ENCODE results near the gene CASR. TPM values are rescaled to one million over a fixed set of nuclear protein-coding genes. Genes with fewer than 3 reads are reported as not detected.

Gene CASR
- total RNA-seq, 4 donors from 2014 or later = under 0.01 to 0.19 TPM; not detected in 2

DNA sequence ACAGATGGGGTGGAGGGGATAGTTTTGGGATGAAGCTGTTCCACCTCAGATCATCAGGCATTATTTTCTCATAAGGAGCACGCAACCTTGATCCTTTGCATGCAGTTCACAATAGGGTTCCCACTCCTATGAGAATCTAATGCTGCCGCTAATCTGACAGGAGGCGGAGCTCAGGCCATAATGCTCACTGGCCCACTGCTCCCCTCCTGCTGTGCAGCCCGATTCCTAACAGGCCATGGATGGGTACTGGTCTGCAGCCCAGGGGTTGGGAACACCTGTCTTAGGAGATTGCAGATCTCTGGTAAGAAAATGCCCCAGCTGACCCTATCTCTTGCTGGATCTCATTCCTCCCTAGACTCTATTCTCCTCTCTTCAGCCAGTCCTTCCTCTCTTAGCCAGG, 148.4 kb downstream of the CASR start:
- Histone ChIP-seq H3K9me3 (no peaks in the 10 kb centered on the region), H3K4me1 (no peaks in the 10 kb centered on the region), H3K36me3 (no peaks in the 10 kb centered on the region), H3K27ac (replicated peaks in 1 of 4) (no peak overlapping the region), H3K27me3 (peaks cover 0 to 9% (median 0%) of the 10 kb centered on the region in 4 donors), H3K4me3 (no peak overlapping the region)
- DNase-seq (ENCODE audit: extremely low spot score) = no peak
- TF ChIP-seq EP300 (IDR thresholded peaks at IDR 0.05) = no peak
- no peak for TF ChIP-seq POLR2AphosphoS5 (IDR thresholded peaks at IDR 0.05)
- TF ChIP-seq POLR2A (IDR thresholded peaks at IDR 0.05; ENCODE audit: low read depth) = no peak
- 73% methylated on average over 4 of the region's 4 CpGs for WGBS
- intact Hi-C loops (cut with DNase I) = no loop called here

DNA sequence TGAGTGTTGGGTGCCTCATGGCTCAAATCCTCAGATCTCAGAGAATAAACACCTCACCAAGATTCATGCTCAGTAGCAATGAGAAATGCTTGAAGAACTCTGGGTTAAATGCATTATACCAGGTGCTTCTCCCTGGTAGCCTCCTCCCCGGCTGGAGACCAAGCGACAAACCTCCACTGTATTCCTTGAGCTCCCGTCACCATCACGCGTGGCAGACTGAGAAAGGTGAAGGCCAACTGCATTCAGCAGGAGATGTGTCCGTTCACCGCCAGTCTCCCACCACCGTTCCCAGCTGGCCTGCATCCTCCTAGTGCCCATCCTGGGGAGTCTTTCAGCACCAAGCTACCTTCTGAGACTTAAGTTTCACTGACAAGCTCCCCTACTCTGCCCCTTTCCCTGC, 149.1 kb downstream of the CASR start:
- TF ChIP-seq POLR2AphosphoS5 (IDR thresholded peaks at IDR 0.05) (no peak), POLR2A (IDR thresholded peaks at IDR 0.05; ENCODE audit: low read depth) (no peak), EP300 (IDR thresholded peaks at IDR 0.05) (no peak)
- TF ChIP-seq, protein P1, sequence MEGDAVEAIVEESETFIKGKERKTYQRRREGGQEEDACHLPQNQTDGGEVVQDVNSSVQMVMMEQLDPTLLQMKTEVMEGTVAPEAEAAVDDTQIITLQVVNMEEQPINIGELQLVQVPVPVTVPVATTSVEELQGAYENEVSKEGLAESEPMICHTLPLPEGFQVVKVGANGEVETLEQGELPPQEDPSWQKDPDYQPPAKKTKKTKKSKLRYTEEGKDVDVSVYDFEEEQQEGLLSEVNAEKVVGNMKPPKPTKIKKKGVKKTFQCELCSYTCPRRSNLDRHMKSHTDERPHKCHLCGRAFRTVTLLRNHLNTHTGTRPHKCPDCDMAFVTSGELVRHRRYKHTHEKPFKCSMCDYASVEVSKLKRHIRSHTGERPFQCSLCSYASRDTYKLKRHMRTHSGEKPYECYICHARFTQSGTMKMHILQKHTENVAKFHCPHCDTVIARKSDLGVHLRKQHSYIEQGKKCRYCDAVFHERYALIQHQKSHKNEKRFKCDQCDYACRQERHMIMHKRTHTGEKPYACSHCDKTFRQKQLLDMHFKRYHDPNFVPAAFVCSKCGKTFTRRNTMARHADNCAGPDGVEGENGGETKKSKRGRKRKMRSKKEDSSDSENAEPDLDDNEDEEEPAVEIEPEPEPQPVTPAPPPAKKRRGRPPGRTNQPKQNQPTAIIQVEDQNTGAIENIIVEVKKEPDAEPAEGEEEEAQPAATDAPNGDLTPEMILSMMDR (IDR thresholded peaks at IDR 0.05) = no peak
- H3K4me3 ChIP-seq = no peak overlapping the region
- no peaks in the 10 kb centered on the region for H3K9me3 ChIP-seq
- DNase-seq (ENCODE audit: extremely low spot score) = peak; percentile 90
- peaks cover 0 to 9% (median 0%) of the 10 kb centered on the region in 4 donors for H3K27me3 ChIP-seq
- intact Hi-C loops (cut with DNase I) = no loop called here
- no peaks in the 10 kb centered on the region for H3K4me1 ChIP-seq
- no peak overlapping the region for H3K27ac ChIP-seq (replicated peaks in 1 of 4)
- 82% methylated on average over 8 of the region's 8 CpGs for WGBS
- H3K36me3 ChIP-seq = no peaks in the 10 kb centered on the region

Other genes starting within 250 kb of the CASR start
- under 1 TPM in 1 of 4 donors, not detected in 3; 0.63 TPM for gene ILDR1, start 161.4 kb upstream of the CASR start, total RNA-seq
- 1 to 10 TPM; 1.8 to 7.5 (median 4.2) TPM for gene CD86, start 128.3 kb upstream of the CASR start, total RNA-seq
- 1 to 10 TPM; 1.3 to 3.5 (median 2.4) TPM for gene CSTA, start 141.6 kb downstream of the CASR start, total RNA-seq
- 10 to 100 TPM in 3 of 4 donors, 1 to 10 TPM in 1; 6.4 to 21.6 (median 12.7) TPM for gene MIX23, start 199.6 kb downstream of the CASR start, total RNA-seq
- 10 to 100 TPM; 28.2 to 42.7 (median 32.6) TPM for gene FAM162A, start 200.5 kb downstream of the CASR start, total RNA-seq
- gene WDR5B, start 232.4 kb downstream of the CASR start, total RNA-seq = 1 to 10 TPM; 2.5 to 3.3 (median 3.0) TPM